Measurements from ENCODE around the gene ARHGAP6.

ARHGAP6 gene

DNA sequence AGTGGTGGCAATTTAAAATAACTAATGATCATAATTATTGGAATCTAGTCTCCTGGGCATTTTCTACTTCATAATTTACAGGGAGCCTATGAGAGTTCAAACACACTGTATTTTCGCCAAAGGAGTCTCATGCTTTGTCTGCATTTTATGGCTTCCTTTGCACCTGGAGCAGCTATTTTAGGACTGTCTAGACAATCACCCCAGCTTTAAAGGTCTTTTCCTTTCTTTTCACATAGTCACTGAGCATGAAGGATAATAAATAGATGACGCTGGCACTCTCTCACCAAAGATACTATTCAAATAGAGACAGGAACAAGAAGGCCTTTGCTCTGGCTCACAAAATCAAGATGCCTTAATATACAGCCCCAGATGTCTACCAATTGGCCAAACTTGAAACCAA is 329.5 kb downstream of the ARHGAP6 start:
- TF ChIP-seq, protein P1, sequence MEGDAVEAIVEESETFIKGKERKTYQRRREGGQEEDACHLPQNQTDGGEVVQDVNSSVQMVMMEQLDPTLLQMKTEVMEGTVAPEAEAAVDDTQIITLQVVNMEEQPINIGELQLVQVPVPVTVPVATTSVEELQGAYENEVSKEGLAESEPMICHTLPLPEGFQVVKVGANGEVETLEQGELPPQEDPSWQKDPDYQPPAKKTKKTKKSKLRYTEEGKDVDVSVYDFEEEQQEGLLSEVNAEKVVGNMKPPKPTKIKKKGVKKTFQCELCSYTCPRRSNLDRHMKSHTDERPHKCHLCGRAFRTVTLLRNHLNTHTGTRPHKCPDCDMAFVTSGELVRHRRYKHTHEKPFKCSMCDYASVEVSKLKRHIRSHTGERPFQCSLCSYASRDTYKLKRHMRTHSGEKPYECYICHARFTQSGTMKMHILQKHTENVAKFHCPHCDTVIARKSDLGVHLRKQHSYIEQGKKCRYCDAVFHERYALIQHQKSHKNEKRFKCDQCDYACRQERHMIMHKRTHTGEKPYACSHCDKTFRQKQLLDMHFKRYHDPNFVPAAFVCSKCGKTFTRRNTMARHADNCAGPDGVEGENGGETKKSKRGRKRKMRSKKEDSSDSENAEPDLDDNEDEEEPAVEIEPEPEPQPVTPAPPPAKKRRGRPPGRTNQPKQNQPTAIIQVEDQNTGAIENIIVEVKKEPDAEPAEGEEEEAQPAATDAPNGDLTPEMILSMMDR (IDR thresholded peaks at IDR 0.05; ENCODE audit: poor library complexity, severe bottlenecking): no peak
- DNase-seq (ENCODE audit: low spot score) (no peak), ATAC-seq (ENCODE audit: low read depth) (no peak)
- no peak overlapping the region for H3K4me3 ChIP-seq (ENCODE audit: severe bottlenecking)
- no peaks in the 10 kb centered on the region for H3K27me3 ChIP-seq (ENCODE audit: insufficient read depth, poor library complexity, severe bottlenecking)
- H3K9me3 ChIP-seq (ENCODE audit: severe bottlenecking): no peaks in the 10 kb centered on the region
- H3K27ac ChIP-seq (ENCODE audit: poor library complexity, severe bottlenecking): no peak overlapping the region
- no peaks in the 10 kb centered on the region for H3K36me3 ChIP-seq (ENCODE audit: low read depth)
- peaks cover 1% of the 10 kb centered on the region for H3K4me1 ChIP-seq (ENCODE audit: insufficient read depth, poor library complexity, severe bottlenecking)

DNA sequence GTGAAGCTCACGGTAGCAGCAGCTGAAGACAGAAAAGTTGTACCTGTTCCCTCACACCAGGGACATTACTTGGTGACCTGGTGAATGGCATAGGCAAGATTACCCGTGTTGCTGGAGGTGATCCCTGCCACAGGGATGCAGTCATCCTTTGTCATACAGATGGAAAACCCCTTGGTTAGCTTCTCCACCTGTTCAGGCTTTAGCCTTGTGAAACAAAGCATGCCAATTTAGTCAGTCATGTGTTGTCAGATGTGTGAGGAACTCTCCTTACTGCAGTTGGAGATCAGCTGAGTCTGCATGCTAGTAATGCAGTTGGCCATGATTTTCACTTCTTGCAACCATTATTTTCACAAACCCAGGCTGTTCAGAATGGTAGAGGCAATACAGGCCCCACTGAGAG is 331.6 kb downstream of the ARHGAP6 start:
- no peaks in the 10 kb centered on the region for H3K27me3 ChIP-seq (ENCODE audit: insufficient read depth, poor library complexity, severe bottlenecking)
- no peaks in the 10 kb centered on the region for H3K9me3 ChIP-seq (ENCODE audit: severe bottlenecking)
- no peak for DNase-seq (ENCODE audit: low spot score)
- TF ChIP-seq, protein P1 (IDR thresholded peaks at IDR 0.05; ENCODE audit: poor library complexity, severe bottlenecking): no peak
- peak; percentile 23; the same call in 1 of the 3 replicates for ATAC-seq (ENCODE audit: low read depth)
- H3K4me1 ChIP-seq (ENCODE audit: insufficient read depth, poor library complexity, severe bottlenecking): no peaks in the 10 kb centered on the region
- H3K36me3 ChIP-seq (ENCODE audit: low read depth): no peaks in the 10 kb centered on the region
- H3K27ac ChIP-seq (ENCODE audit: poor library complexity, severe bottlenecking): no peak overlapping the region
- no peak overlapping the region for H3K4me3 ChIP-seq (ENCODE audit: severe bottlenecking)

DNA sequence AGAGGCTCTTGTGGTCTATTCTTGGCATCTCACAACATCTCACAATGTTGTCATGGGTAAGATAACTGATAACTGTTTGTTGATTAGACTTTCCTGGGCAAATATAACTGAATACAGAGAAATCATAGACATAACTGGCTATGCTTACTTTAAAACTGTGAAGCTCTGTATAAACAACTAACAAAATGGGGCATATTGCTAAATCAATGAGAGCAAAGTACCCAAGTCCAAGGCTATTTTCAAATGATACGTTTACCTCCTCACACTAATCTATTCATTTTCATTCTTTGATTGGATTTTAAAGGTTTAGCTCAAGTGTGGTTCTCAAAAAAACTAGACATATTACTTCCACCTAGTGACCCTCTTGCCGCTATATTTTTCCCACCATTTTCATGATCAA is 333.9 kb downstream of the ARHGAP6 start:
- DNase-seq (ENCODE audit: low spot score): no peak
- Histone ChIP-seq H3K4me1 (ENCODE audit: insufficient read depth, poor library complexity, severe bottlenecking) (no peaks in the 10 kb centered on the region), H3K27me3 (ENCODE audit: insufficient read depth, poor library complexity, severe bottlenecking) (no peaks in the 10 kb centered on the region), H3K9me3 (ENCODE audit: severe bottlenecking) (no peaks in the 10 kb centered on the region), H3K4me3 (ENCODE audit: severe bottlenecking) (no peak overlapping the region), H3K36me3 (ENCODE audit: low read depth) (no peaks in the 10 kb centered on the region), H3K27ac (ENCODE audit: poor library complexity, severe bottlenecking) (no peak overlapping the region)
- no peak for ATAC-seq (ENCODE audit: low read depth)
- TF ChIP-seq, protein P1 (IDR thresholded peaks at IDR 0.05; ENCODE audit: poor library complexity, severe bottlenecking): no peak

DNA sequence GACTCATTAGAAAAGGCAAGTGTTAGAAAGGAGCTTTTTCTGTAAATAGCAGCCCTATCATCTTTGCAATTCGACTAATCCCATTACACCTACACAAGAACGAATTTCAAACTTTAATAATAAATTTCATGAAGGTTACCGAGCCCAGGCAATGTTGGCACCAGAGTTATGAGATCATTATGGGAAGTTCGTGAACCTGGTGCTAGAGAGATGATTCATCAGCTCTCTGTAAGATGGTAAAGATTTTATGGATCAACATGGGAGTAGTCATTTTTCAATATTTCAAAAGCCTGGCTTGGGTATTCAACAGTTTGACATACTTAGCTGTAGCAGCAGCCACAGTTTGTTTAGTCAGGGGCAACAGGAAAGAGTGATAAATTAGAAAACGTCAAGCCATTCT is 336.7 kb downstream of the ARHGAP6 start:
- no peaks in the 10 kb centered on the region for H3K9me3 ChIP-seq (ENCODE audit: severe bottlenecking)
- no peak overlapping the region for H3K4me3 ChIP-seq (ENCODE audit: severe bottlenecking)
- no peak overlapping the region for H3K27ac ChIP-seq (ENCODE audit: poor library complexity, severe bottlenecking)
- no peaks in the 10 kb centered on the region for H3K27me3 ChIP-seq (ENCODE audit: insufficient read depth, poor library complexity, severe bottlenecking)
- DNase-seq (ENCODE audit: low spot score) (no peak), ATAC-seq (ENCODE audit: low read depth) (peak; percentile 61)
- no peaks in the 10 kb centered on the region for H3K36me3 ChIP-seq (ENCODE audit: low read depth)
- H3K4me1 ChIP-seq (ENCODE audit: insufficient read depth, poor library complexity, severe bottlenecking): no peaks in the 10 kb centered on the region
- TF ChIP-seq, protein P1 (IDR thresholded peaks at IDR 0.05; ENCODE audit: poor library complexity, severe bottlenecking): no peak

DNA sequence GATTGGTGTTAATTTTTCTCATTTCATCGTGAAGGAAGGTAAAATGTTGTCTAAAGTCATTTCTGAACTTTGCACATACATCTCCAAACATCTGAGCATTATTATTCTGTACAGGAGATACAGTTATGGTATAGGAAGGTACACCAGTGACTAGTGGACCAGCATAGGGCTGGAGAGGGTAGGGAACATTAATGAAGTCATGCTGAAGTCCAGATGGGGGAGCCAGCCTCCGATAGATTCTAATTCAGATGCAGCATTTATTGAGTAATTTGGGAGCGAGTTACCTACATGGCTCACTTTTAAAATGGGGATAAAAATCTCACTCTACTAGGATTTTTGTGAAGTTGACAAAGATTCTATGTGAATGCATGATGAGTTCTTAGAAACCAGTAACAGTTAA is 337.6 kb downstream of the ARHGAP6 start:
- DNase-seq (ENCODE audit: low spot score): no peak
- Histone ChIP-seq H3K27ac (ENCODE audit: poor library complexity, severe bottlenecking) (no peak overlapping the region), H3K9me3 (ENCODE audit: severe bottlenecking) (no peaks in the 10 kb centered on the region), H3K27me3 (ENCODE audit: insufficient read depth, poor library complexity, severe bottlenecking) (no peaks in the 10 kb centered on the region), H3K4me3 (ENCODE audit: severe bottlenecking) (no peak overlapping the region), H3K36me3 (ENCODE audit: low read depth) (no peaks in the 10 kb centered on the region), H3K4me1 (ENCODE audit: insufficient read depth, poor library complexity, severe bottlenecking) (no peaks in the 10 kb centered on the region)
- ATAC-seq (ENCODE audit: low read depth): no peak
- TF ChIP-seq, protein P1 (IDR thresholded peaks at IDR 0.05; ENCODE audit: poor library complexity, severe bottlenecking): no peak
